ENCODE results near the gene BSN.
"Not testable (repeated sequence)": the region's sequence is repeated elsewhere in the genome, so short reads cannot be mapped to it uniquely, and the experiment has no call there.

GRCh38 chr3:49690856-49691255 is 136.6 kb downstream of the BSN start:
- not testable (repeated sequence) for TF ChIP-seq CTCF, POLR2A (IDR thresholded peaks at IDR 0.05)

Data from body of pancreas (tissue), 4 donors.